H9 (cell line): ENCODE data around the gene FRMD1. TPM values are rescaled to one million over a fixed set of nuclear protein-coding genes. Genes with fewer than 3 reads are reported as not detected.

Source experiments
- DNase-seq: peaks from one replicate; pipeline ENCODE4 v3.0.0-alpha.2; 2017
- H2AFZ ChIP-seq: one replicate; pipeline ENCODE4 v1.6.1; 2013; ENCODE audit warnings: mild to moderate bottlenecking, low read length, control low read depth, moderate library complexity
- H2AK5ac ChIP-seq: 2 replicates; pipeline ENCODE4 v1.6.1; 2013; ENCODE audit warnings: low read length, control low read depth, mixed read lengths; ENCODE audit not compliant: insufficient read length
- H2BK120ac ChIP-seq: one replicate; pipeline ENCODE4 v1.6.1; 2013; ENCODE audit warnings: low read depth, mild to moderate bottlenecking, low read length, control low read depth, inconsistent platforms; ENCODE audit not compliant: poor library complexity, severe bottlenecking
- H2BK12ac ChIP-seq: 2 replicates; pipeline ENCODE4 v1.6.1; 2013; ENCODE audit warnings: low read length, control low read depth, mixed read lengths, low read depth; ENCODE audit not compliant: insufficient read length
- H2BK15ac ChIP-seq: 2 replicates; pipeline ENCODE4 v1.6.1; 2013; ENCODE audit warnings: low read depth, low read length, control low read depth
- H2BK20ac ChIP-seq: one replicate; pipeline ENCODE4 v1.6.1; 2013; ENCODE audit warnings: low read depth, mild to moderate bottlenecking, low read length, control low read depth, inconsistent platforms; ENCODE audit not compliant: poor library complexity, severe bottlenecking
- H2BK5ac ChIP-seq: 2 replicates; pipeline ENCODE4 v1.6.1; 2013; ENCODE audit warnings: low read length, control low read depth, mixed read lengths; ENCODE audit not compliant: insufficient read length
- H3K14ac ChIP-seq: 2 replicates; pipeline ENCODE4 v1.6.1; 2013; ENCODE audit warnings: low read length, control low read depth; ENCODE audit not compliant: insufficient read depth
- H3K18ac ChIP-seq: 2 replicates; pipeline ENCODE4 v1.6.1; 2013; ENCODE audit warnings: low read depth, mild to moderate bottlenecking, mixed read lengths, low read length, control low read depth; ENCODE audit not compliant: insufficient read length
- H3K23ac ChIP-seq: 2 replicates; pipeline ENCODE4 v1.6.1; 2013; ENCODE audit warnings: low read length, control low read depth, mixed read lengths, low read depth; ENCODE audit not compliant: insufficient read length
- H3K23me2 ChIP-seq: 2 replicates; pipeline ENCODE4 v1.6.1; 2013; ENCODE audit warnings: low read depth, mild to moderate bottlenecking, mixed read lengths, low read length, control low read depth; ENCODE audit not compliant: insufficient read length, poor library complexity, severe bottlenecking
- H3K27ac ChIP-seq: 2 replicates; pipeline ENCODE4 v1.5.1; 2013; ENCODE audit warnings: low read length, control low read depth, mixed read lengths, low read depth; ENCODE audit not compliant: insufficient read length
- H3K27me3 ChIP-seq: 2 replicates; pipeline ENCODE4 v1.6.1; 2013; ENCODE audit warnings: low read length, control low read depth, inconsistent platforms; ENCODE audit not compliant: insufficient read depth
- H3K4ac ChIP-seq: 2 replicates; pipeline ENCODE4 v1.6.1; 2013; ENCODE audit warnings: low read depth, mild to moderate bottlenecking, control low read depth, inconsistent platforms, low read length, moderate library complexity
- H3K4me1 ChIP-seq: 2 replicates; pipeline ENCODE4 v1.6.1; 2013; ENCODE audit warnings: low read length, control low read depth, inconsistent platforms; ENCODE audit not compliant: insufficient read depth
- H3K4me2 ChIP-seq: 2 replicates; pipeline ENCODE4 v1.6.1; 2013; ENCODE audit warnings: low read length, control low read depth, mixed read lengths; ENCODE audit not compliant: insufficient read length, insufficient read depth
- H3K56ac ChIP-seq: 2 replicates; pipeline ENCODE4 v1.6.1; 2013; ENCODE audit warnings: low read depth, mild to moderate bottlenecking, mixed read lengths, low read length, control low read depth; ENCODE audit not compliant: insufficient read length
- H3K79me1 ChIP-seq: 2 replicates; pipeline ENCODE4 v1.6.1; 2013; ENCODE audit warnings: low read depth, mild to moderate bottlenecking, moderate library complexity, low read length, control low read depth, inconsistent platforms; ENCODE audit not compliant: insufficient read depth, poor library complexity, severe bottlenecking
- H3K79me2 ChIP-seq: 2 replicates; pipeline ENCODE4 v1.6.1; 2013; ENCODE audit warnings: low read length, control low read depth, inconsistent platforms; ENCODE audit not compliant: insufficient read depth
- H3K9ac ChIP-seq: 2 replicates; pipeline ENCODE4 v1.6.1; 2013; ENCODE audit warnings: low read length, control low read depth, mixed read lengths; ENCODE audit not compliant: insufficient read length; ENCODE audit errors: extremely low read depth
- H3K9me3 ChIP-seq: one replicate; pipeline ENCODE4 v1.6.1; 2013; ENCODE audit warnings: low read depth, low read length, inconsistent platforms; ENCODE audit not compliant: control insufficient read depth
- H3T11ph ChIP-seq: one replicate; pipeline ENCODE4 v1.6.1; 2013; ENCODE audit warnings: mild to moderate bottlenecking, low read length, control low read depth, inconsistent platforms
- H4K20me1 ChIP-seq: one replicate; pipeline ENCODE4 v1.6.1; 2013; ENCODE audit not compliant: control insufficient read depth, insufficient read length, insufficient read depth
- H4K5ac ChIP-seq: 2 replicates; pipeline ENCODE4 v1.6.1; 2013; ENCODE audit warnings: low read depth, mild to moderate bottlenecking, mixed read lengths, low read length, control low read depth; ENCODE audit not compliant: insufficient read length
- H4K8ac ChIP-seq: replicated peaks from 2 replicates; pipeline ENCODE4 v1.6.1; 2013; ENCODE audit warnings: low read length, control low read depth, mixed read lengths, low read depth; ENCODE audit not compliant: insufficient read length
- H4K91ac ChIP-seq: 2 replicates; pipeline ENCODE4 v1.6.1; 2013; ENCODE audit warnings: low read depth, mild to moderate bottlenecking, moderate library complexity, mixed read lengths, low read length, control low read depth; ENCODE audit not compliant: insufficient read length
- H3K27ac Mint-ChIP-seq, 3 experiments: 2 replicates in 2 of 3; 3 replicates in 1 of 3; pipeline ENCODE4 v1.8.0; 2020 to 2021; ENCODE audit warnings: mixed read lengths in 3 of 3, mild to moderate bottlenecking in 1 of 3, moderate library complexity in 1 of 3
- H3K27me3 Mint-ChIP-seq: 2 replicates; pipeline ENCODE4 v1.8.0; 2021; ENCODE audit warnings: low read depth, mild to moderate bottlenecking, moderate library complexity, mixed read lengths
- H3K36me3 Mint-ChIP-seq, 3 experiments: 2 replicates in 2 of 3; 3 replicates in 1 of 3; pipeline ENCODE4 v1.8.0; 2020 to 2021; ENCODE audit warnings: low read depth in 3 of 3, mixed read lengths in 3 of 3; ENCODE audit not compliant: insufficient read depth in 1 of 3
- H3K4me1 Mint-ChIP-seq, 2 experiments: 2 replicates each; pipeline ENCODE4 v1.8.0; 2020; ENCODE audit warnings: mixed read lengths in 2 of 2
- H3K4me3 Mint-ChIP-seq, 2 experiments: 2 replicates in 1 of 2; 3 replicates in 1 of 2; pipeline ENCODE4 v1.8.0; 2020 to 2021; ENCODE audit warnings: mild to moderate bottlenecking in 2 of 2, mixed read lengths in 2 of 2, moderate library complexity in 1 of 2
- H3K9me3 Mint-ChIP-seq, 2 experiments: 2 replicates in 1 of 2; 3 replicates in 1 of 2; pipeline ENCODE4 v1.8.0; 2020; ENCODE audit warnings: mild to moderate bottlenecking in 2 of 2, mixed read lengths in 2 of 2, moderate library complexity in 1 of 2
- WGBS: extraction: QIAGEN DNeasy Blood & Tissue Kit; methylation state at CpG from one replicate; pipeline ENCODE4 v1.1.7; 2013; ENCODE audit warnings: missing lambda C conversion rate, low lambda C conversion rate, mixed read lengths; ENCODE audit not compliant: insufficient read length; ENCODE audit errors: extremely low coverage; 5-methylcytosine and 5-hydroxymethylcytosine counted together
- total RNA-seq: library from RNA; stranded (reverse); gene quantifications from 2 replicates; pipeline ENCODE4 v1.2.1, GENCODE V29; 2021
- TF ChIP-seq, protein P1 (sequence below): fragments of 200-600 bp; sonication (generic); conservative IDR thresholded peaks from 3 replicates; pipeline ENCODE4 v1.8.0; 2021; ENCODE audit warnings: antibody characterized with exemption, mild to moderate bottlenecking

The FRMD1 gene
- total RNA-seq, 1 experiment from 2014 or later: not detected

DNA sequence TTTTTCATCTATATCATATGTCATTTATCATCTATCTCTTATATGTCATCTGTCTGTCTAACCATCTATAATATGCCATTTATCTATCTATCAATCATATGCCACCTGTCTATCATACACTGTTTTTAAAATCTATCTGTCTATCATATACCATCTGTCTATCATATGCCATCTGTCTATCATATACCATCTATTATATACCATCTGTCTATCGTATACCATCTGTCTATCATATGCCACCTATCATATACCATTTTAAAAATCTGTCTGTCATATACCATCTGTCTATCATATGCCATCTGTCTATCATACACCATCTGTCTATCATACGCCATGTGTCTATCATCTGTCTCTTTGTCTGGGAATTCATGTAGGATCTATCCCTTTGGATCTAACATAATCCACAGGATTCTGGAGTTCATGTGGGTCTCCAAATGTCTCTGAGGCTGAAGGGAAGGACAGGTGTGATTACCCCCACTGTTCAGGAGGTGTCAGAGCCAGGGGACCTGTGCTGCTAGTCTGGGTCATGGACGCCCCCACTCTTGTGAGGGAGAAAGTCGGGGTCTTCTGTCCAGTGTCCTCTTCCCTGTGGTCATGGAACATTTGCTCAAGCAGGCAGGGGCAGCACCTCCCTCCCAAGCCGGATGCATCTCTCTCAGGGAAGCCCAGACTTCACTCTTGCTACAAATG is 36.9 kb upstream of the FRMD1 start:
- Histone ChIP-seq H3K4me2 (no peak overlapping the region), H3T11ph (no peak overlapping the region), H3K18ac (no peak overlapping the region), H2BK120ac (no peak overlapping the region), H3K79me1 (no peaks in the 10 kb centered on the region), H3K23ac (no peak overlapping the region), H2BK20ac (no peak overlapping the region), H3K23me2 (no peaks in the 10 kb centered on the region), H3K27me3 (no peaks in the 10 kb centered on the region), H3K14ac (no peak overlapping the region), H2AK5ac (no peak overlapping the region), H4K20me1 (no peaks in the 10 kb centered on the region), H4K5ac (no peak overlapping the region), H2BK5ac (no peak overlapping the region), H4K8ac (no peak overlapping the region), H2AFZ (no peak overlapping the region), H2BK15ac (no peak overlapping the region), H3K27ac (no peak overlapping the region), H3K56ac (no peak overlapping the region), H2BK12ac (no peak overlapping the region), H3K4me1 (no peaks in the 10 kb centered on the region), H3K9ac (no peak overlapping the region), H3K9me3 (no peaks in the 10 kb centered on the region), H4K91ac (no peak overlapping the region), H3K4ac (no peak overlapping the region), H3K79me2 (no peaks in the 10 kb centered on the region)
- H3K4me3 Mint-ChIP-seq: no peak overlapping the region
- H3K36me3 Mint-ChIP-seq: no peaks in the 10 kb centered on the region
- TF ChIP-seq, protein P1, sequence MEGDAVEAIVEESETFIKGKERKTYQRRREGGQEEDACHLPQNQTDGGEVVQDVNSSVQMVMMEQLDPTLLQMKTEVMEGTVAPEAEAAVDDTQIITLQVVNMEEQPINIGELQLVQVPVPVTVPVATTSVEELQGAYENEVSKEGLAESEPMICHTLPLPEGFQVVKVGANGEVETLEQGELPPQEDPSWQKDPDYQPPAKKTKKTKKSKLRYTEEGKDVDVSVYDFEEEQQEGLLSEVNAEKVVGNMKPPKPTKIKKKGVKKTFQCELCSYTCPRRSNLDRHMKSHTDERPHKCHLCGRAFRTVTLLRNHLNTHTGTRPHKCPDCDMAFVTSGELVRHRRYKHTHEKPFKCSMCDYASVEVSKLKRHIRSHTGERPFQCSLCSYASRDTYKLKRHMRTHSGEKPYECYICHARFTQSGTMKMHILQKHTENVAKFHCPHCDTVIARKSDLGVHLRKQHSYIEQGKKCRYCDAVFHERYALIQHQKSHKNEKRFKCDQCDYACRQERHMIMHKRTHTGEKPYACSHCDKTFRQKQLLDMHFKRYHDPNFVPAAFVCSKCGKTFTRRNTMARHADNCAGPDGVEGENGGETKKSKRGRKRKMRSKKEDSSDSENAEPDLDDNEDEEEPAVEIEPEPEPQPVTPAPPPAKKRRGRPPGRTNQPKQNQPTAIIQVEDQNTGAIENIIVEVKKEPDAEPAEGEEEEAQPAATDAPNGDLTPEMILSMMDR: no peak
- no peaks in the 10 kb centered on the region for H3K27me3 Mint-ChIP-seq
- no CpG with 5 or more reads among the region's 5 CpGs for WGBS
- no peak for DNase-seq
- no peak overlapping the region for H3K27ac Mint-ChIP-seq
- H3K9me3 Mint-ChIP-seq: no peaks in the 10 kb centered on the region
- peaks cover 5 to 9% of the 10 kb centered on the region in 2 experiments for H3K4me1 Mint-ChIP-seq
